K562 (cell line): ENCODE data around the gene FAM193A. TPM values are rescaled to one million over a fixed set of nuclear protein-coding genes. Genes with fewer than 3 reads are reported as not detected.

Source experiments
- ATAC-seq: fragments of 200-7000 bp; cut with Tn5 transposase; 3 replicates; pipeline ENCODE4 v1.9.1; 2020; ENCODE audit warnings: moderate library complexity
- BruUV-seq: library from RNA; stranded (reverse); fragments of 400-500 nt; replicated peaks from 2 replicates; lab custom pipeline; 2021; lab: Mats Ljungman, UMichigan
- CTCF ChIA-PET: fragments of 300-600 bp; formaldehyde crosslinking; extraction: SDS; loops from one replicate; lab custom pipeline; 2021; ENCODE audit warnings: low intra/inter-chr PET ratio; lab: Yijun Ruan, JAX
- POLR2A ChIA-PET: fragments of 300-600, 350-650 bp; sonication (Branson Sonifier 250); formaldehyde crosslinking; extraction: SDS; loops from one replicate; lab custom pipeline; 2021; ENCODE audit warnings: antibody characterized with exemption, inconsistent platforms; lab: Yijun Ruan, JAX
- DNase-seq, 4 experiments: peaks; one replicate each; pipeline versions ENCODE4 v3.0.0 to v3.0.0-alpha.2; 2011 to 2018; ENCODE audit warnings: low spot score in 3 of 4, mixed read lengths in 3 of 4; ENCODE audit errors: extremely low read depth in 1 of 4
- FAIRE-seq: peaks from 2 replicates; lab custom pipeline; 2011; peaks lifted over from hg19 to GRCh38; lab: Jason Lieb, UNC
- H2AFZ ChIP-seq: 2 replicates; pipeline ENCODE4 v1.6.0; 2011; ENCODE audit warnings: low read depth, low read length, control low read depth, inconsistent platforms
- H3K27ac ChIP-seq: fragments of 200-600 bp; 3 replicates; pipeline ENCODE4 v1.8.0; 2011; ENCODE audit warnings: low read depth, mild to moderate bottlenecking, control low read depth, inconsistent platforms, low read length, moderate library complexity, mixed read lengths; ENCODE audit errors: extremely low read depth
- H3K27me3 ChIP-seq, 2 experiments: fragments of 300-600 bp in 1 of 2; 2 replicates in 1 of 2; 3 replicates in 1 of 2; pipeline versions ENCODE4 v1.6.0 to v1.8.0; 2011; ENCODE audit warnings: inconsistent platforms in 2 of 2, low read length in 2 of 2, mild to moderate bottlenecking in 1 of 2, mixed read lengths in 1 of 2, moderate library complexity in 1 of 2; ENCODE audit not compliant: control insufficient read depth in 2 of 2, insufficient read depth in 2 of 2
- H3K36me3 ChIP-seq: fragments of 300-600 bp; 3 replicates; pipeline ENCODE4 v1.8.0; 2011; ENCODE audit warnings: mild to moderate bottlenecking, low read length, inconsistent platforms; ENCODE audit not compliant: control insufficient read depth, insufficient read depth
- H3K4me1 ChIP-seq, 2 experiments: fragments of 200-600 bp in 1 of 2; replicated peaks in 1 of 2; 2 replicates in 1 of 2; 3 replicates in 1 of 2; pipeline versions ENCODE4 v1.5.1 to v1.8.0; 2011; ENCODE audit warnings: inconsistent platforms in 2 of 2, low read length in 2 of 2, mild to moderate bottlenecking in 1 of 2, mixed read lengths in 1 of 2, moderate library complexity in 1 of 2; ENCODE audit not compliant: control insufficient read depth in 2 of 2, insufficient read depth in 2 of 2
- H3K4me2 ChIP-seq: 2 replicates; pipeline ENCODE4 v1.6.1; 2011; ENCODE audit warnings: low read length, control low read depth, inconsistent platforms, mixed read lengths; ENCODE audit not compliant: insufficient read depth
- H3K4me3 ChIP-seq: fragments of 200-600 bp; sonication (generic), shearing (Covaris generic); 2 replicates; pipeline ENCODE4 v1.5.1; 2016; ENCODE audit warnings: control low read depth, inconsistent platforms
- H3K79me2 ChIP-seq: fragments of 200-600 bp; 3 replicates; pipeline ENCODE4 v1.8.0; 2011; ENCODE audit warnings: low read length, inconsistent platforms; ENCODE audit not compliant: control insufficient read depth, insufficient read depth
- H3K9ac ChIP-seq, 2 experiments: 2 replicates each; pipeline versions ENCODE4 v1.6.0 to v1.6.1; 2011; ENCODE audit warnings: low read depth in 2 of 2, low read length in 2 of 2, control low read depth in 1 of 2, inconsistent platforms in 1 of 2, mild to moderate bottlenecking in 1 of 2, mixed read lengths in 1 of 2; ENCODE audit not compliant: insufficient read depth in 1 of 2
- H3K9me1 ChIP-seq: one replicate; pipeline ENCODE4 v1.6.0; 2011; ENCODE audit warnings: inconsistent platforms, mild to moderate bottlenecking, low read length, moderate library complexity; ENCODE audit not compliant: control insufficient read depth, insufficient read depth
- H3K9me3 ChIP-seq: replicated peaks from 2 replicates; pipeline ENCODE4 v1.5.1; 2011; ENCODE audit warnings: low read depth, low read length, inconsistent platforms; ENCODE audit not compliant: control insufficient read depth, insufficient read depth
- H4K20me1 ChIP-seq: replicated peaks from 2 replicates; pipeline ENCODE4 v1.6.1; 2011; ENCODE audit warnings: low read length, inconsistent platforms, mixed read lengths; ENCODE audit not compliant: control insufficient read depth, insufficient read depth
- ILK ChIP-seq: fragments of 450-650 bp; IDR thresholded peaks from 2 replicates; pipeline ENCODE4 v1.6.1; 2016; ENCODE audit warnings: missing genetic modification characterization, low read depth, mild to moderate bottlenecking, missing compliant biosample characterization, moderate library complexity, borderline replicate concordance
- POLR2G ChIP-seq: fragments of 200-400 bp; formaldehyde crosslinking; IDR thresholded peaks from 2 replicates; pipeline ENCODE4 v1.6.1; 2017; ENCODE audit warnings: low read depth, mild to moderate bottlenecking, antibody characterized with exemption, low read length, moderate library complexity
- ZNF316 ChIP-seq: fragments of 450-650 bp; IDR thresholded peaks from 2 replicates; pipeline ENCODE4 v1.6.1; 2016
- ZNF431 ChIP-seq: sonication (generic); formaldehyde crosslinking; IDR thresholded peaks from 2 replicates; pipeline ENCODE4 v1.8.0; 2022; ENCODE audit warnings: mild to moderate bottlenecking, missing genetic modification reagents
- WGBS: fragments of 100-300 bp; shearing (Covaris generic); methylation state at CpG from one replicate; pipeline ENCODE4 v1.1.6; 2016; ENCODE audit warnings: low coverage, mixed read lengths; ENCODE audit not compliant: insufficient coverage; ENCODE audit errors: missing lambda C conversion rate; 5-methylcytosine and 5-hydroxymethylcytosine counted together
- in situ Hi-C: fragments of 300-500 bp; cut with MboI; formaldehyde crosslinking; loops from 4 replicates; pipeline ENCODE4 v1.15.0; 2018; ENCODE audit warnings: inconsistent platforms, mixed read lengths
- intact Hi-C: fragments of 100-400 bp; cut with micrococcal nuclease; formaldehyde crosslinking; loops from 2 replicates; pipeline ENCODE4 v1.14.2; 2022
- polyA plus RNA-seq, 8 experiments: library from polyadenylated mRNA; depleted of rRNA in 4 of 8; stranded (reverse) in 5 of 8; unstranded in 3 of 8; fragments of >200 nt; fragmentation: Nextera tagmentation in 2 of 8; fragmentation: Illumina TruSeq in 1 of 8; extraction: Ambion mirVana in 2 of 8; extraction: Trizol in 1 of 8; gene quantifications; 2 replicates each; pipeline versions ENCODE4 v1.2.1 to v1.2.3, GENCODE V29; 2011 to 2014; ENCODE audit warnings: inconsistent platforms in 1 of 8, missing spikeins in 1 of 8
- total RNA-seq, 7 experiments: library from RNA; depleted of rRNA in 6 of 7; stranded (reverse); fragments of >200 nt in 6 of 7; fragmentation: Illumina TruSeq in 2 of 7; extraction: Trizol in 2 of 7; gene quantifications; 2 replicates each; pipeline versions ENCODE4 v1.2.1 to v1.2.3, GENCODE V29; 2011 to 2021; ENCODE audit warnings: low replicate concordance in 1 of 7
- TF ChIP-seq, protein P1 (sequence below): fragments of 250-450 bp; sonication (Bioruptor Pico); IDR thresholded peaks from 2 replicates; pipeline ENCODE4 v1.8.0; 2021; ENCODE audit warnings: moderate library complexity, mild to moderate bottlenecking, inconsistent platforms
- TF ChIP-seq, protein P2 (sequence below): sonication (generic); formaldehyde crosslinking; IDR thresholded peaks from 2 replicates; pipeline ENCODE4 v1.9.0; 2022; ENCODE audit warnings: mild to moderate bottlenecking, missing genetic modification reagents
- TF ChIP-seq, protein P3 (sequence below): fragments of 250-450 bp; sonication (Bioruptor Pico); IDR thresholded peaks from 2 replicates; pipeline ENCODE4 v1.4.0; 2020

FAM193A gene
- total and polyA plus RNA-seq, 9 of the 15 experiments (the other 6 are each of a cell fraction or from before 2014, with no cell fraction given) = 0.46 to 24.6 (median 9.6) TPM

DNA sequence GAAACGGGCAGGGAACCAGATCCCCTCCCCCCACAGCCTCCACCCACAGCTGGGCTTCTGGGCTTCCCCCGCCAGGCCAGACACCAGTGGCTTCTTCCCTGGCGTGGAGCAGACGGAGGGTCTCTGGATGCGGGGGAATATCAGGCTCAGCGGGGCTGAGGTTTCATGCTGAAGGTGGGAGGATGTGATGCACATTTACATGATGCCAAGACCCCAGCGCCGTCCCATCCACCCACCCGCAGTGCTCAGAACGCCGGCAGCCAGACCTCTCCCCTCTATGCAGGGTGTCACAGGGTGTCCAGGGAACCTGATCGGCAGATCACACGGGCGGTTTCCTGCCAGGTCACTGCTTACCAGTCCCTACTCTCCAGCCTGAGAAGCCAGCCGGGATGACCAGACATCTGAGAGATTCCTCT lies 232.5 kb downstream of the FAM193A start:
- Histone ChIP-seq H3K36me3 (no peaks in the 10 kb centered on the region), H3K27ac (no peak overlapping the region), H3K4me1 (peaks cover 5 to 20% of the 10 kb centered on the region in 2 experiments), H4K20me1 (no peaks in the 10 kb centered on the region), H3K4me3 (no peak overlapping the region), H3K27me3 (no peaks in the 10 kb centered on the region), H3K9ac (peak overlapping the region in 1 of 2 experiments; percentile 33; a peak in 1 of 4 replicates), H3K9me1 (no peaks in the 10 kb centered on the region), H2AFZ (0 out of 2 replicates have a peak overlapping the region, but pooled peaks have one; percentile 7), H3K9me3 (no peaks in the 10 kb centered on the region; the same call in 1 of the 2 replicates), H3K79me2 (no peaks in the 10 kb centered on the region), H3K4me2 (no peak overlapping the region)
- CTCF ChIA-PET = no interaction called here
- TF ChIP-seq, protein P1, sequence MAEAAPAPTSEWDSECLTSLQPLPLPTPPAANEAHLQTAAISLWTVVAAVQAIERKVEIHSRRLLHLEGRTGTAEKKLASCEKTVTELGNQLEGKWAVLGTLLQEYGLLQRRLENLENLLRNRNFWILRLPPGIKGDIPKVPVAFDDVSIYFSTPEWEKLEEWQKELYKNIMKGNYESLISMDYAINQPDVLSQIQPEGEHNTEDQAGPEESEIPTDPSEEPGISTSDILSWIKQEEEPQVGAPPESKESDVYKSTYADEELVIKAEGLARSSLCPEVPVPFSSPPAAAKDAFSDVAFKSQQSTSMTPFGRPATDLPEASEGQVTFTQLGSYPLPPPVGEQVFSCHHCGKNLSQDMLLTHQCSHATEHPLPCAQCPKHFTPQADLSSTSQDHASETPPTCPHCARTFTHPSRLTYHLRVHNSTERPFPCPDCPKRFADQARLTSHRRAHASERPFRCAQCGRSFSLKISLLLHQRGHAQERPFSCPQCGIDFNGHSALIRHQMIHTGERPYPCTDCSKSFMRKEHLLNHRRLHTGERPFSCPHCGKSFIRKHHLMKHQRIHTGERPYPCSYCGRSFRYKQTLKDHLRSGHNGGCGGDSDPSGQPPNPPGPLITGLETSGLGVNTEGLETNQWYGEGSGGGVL = no peak
- TF ChIP-seq, protein P2, sequence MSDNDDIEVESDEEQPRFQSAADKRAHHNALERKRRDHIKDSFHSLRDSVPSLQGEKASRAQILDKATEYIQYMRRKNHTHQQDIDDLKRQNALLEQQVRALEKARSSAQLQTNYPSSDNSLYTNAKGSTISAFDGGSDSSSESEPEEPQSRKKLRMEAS (CRISPR knock-in tag) = 0 out of 2 replicates have a peak, but pooled peaks have one; percentile 17
- WGBS = 37% methylated on average over 12 of the region's 15 CpGs
- BruUV-seq = no TSS peak
- FAIRE-seq = no peak
- DNase-seq = no peak
- in situ Hi-C loops = no loop called here
- POLR2A ChIA-PET = no interaction called here
- ATAC-seq = no peak
- intact Hi-C loops = no loop called here

DNA sequence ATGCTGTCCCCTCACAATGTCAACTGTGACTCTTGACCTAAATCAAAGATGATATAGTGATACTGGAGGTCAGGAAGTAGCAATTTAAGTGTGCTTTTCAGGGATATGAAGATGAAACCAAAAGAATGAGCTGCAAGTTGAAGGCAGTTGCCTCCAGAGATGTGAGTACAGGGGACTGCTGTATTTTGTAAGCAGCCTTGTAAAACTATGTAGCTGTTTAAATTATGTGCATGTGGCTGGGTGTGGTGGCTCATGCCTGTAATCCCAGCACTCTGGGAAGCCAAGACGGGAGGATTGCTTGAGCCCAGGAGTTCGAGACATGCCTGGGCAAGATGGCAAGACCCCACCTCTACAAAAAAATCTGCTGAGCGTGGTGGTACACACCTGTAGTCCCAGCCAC lies 234.8 kb downstream of the FAM193A start:
- Histone ChIP-seq H3K27me3 (no peaks in the 10 kb centered on the region), H4K20me1 (no peaks in the 10 kb centered on the region), H3K79me2 (no peaks in the 10 kb centered on the region), H3K36me3 (no peaks in the 10 kb centered on the region), H3K27ac (no peak overlapping the region), H3K9me3 (no peaks in the 10 kb centered on the region; the same call in 1 of the 2 replicates), H3K4me2 (no peak overlapping the region), H3K4me3 (no peak overlapping the region), H2AFZ (peak overlapping the region; percentile 89), H3K9me1 (no peaks in the 10 kb centered on the region), H3K4me1 (peaks cover 5 to 14% of the 10 kb centered on the region in 2 experiments), H3K9ac (no peak overlapping the region)
- ChIA-PET POLR2A (no interaction called here), CTCF (no interaction called here)
- BruUV-seq = no TSS peak
- FAIRE-seq = no peak
- intact Hi-C loops = no loop called here
- no peak for DNase-seq
- in situ Hi-C loops = no loop called here
- no peak for ATAC-seq
- WGBS = 43% methylated on average over 3 of the region's 3 CpGs
- TF ChIP-seq ZNF431 (CRISPR knock-in tag) (0 out of 2 replicates have a peak, but pooled peaks have one; percentile 26), ILK (tag) (no peak), ZNF316 (no peak), POLR2G (no peak)
- TF ChIP-seq, protein P3, sequence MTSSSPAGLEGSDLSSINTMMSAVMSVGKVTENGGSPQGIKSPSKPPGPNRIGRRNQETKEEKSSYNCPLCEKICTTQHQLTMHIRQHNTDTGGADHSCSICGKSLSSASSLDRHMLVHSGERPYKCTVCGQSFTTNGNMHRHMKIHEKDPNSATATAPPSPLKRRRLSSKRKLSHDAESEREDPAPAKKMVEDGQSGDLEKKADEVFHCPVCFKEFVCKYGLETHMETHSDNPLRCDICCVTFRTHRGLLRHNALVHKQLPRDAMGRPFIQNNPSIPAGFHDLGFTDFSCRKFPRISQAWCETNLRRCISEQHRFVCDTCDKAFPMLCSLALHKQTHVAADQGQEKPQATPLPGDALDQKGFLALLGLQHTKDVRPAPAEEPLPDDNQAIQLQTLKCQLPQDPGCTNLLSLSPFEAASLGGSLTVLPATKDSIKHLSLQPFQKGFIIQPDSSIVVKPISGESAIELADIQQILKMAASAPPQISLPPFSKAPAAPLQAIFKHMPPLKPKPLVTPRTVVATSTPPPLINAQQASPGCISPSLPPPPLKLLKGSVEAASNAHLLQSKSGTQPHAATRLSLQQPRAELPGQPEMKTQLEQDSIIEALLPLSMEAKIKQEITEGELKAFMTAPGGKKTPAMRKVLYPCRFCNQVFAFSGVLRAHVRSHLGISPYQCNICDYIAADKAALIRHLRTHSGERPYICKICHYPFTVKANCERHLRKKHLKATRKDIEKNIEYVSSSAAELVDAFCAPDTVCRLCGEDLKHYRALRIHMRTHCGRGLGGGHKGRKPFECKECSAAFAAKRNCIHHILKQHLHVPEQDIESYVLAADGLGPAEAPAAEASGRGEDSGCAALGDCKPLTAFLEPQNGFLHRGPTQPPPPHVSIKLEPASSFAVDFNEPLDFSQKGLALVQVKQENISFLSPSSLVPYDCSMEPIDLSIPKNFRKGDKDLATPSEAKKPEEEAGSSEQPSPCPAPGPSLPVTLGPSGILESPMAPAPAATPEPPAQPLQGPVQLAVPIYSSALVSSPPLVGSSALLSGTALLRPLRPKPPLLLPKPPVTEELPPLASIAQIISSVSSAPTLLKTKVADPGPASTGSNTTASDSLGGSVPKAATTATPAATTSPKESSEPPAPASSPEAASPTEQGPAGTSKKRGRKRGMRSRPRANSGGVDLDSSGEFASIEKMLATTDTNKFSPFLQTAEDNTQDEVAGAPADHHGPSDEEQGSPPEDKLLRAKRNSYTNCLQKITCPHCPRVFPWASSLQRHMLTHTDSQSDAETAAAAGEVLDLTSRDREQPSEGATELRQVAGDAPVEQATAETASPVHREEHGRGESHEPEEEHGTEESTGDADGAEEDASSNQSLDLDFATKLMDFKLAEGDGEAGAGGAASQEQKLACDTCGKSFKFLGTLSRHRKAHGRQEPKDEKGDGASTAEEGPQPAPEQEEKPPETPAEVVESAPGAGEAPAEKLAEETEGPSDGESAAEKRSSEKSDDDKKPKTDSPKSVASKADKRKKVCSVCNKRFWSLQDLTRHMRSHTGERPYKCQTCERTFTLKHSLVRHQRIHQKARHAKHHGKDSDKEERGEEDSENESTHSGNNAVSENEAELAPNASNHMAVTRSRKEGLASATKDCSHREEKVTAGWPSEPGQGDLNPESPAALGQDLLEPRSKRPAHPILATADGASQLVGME (CRISPR knock-in tag) = no peak
